HG03571 (cell line): ENCODE results near the gene SLC2A9.
"Not testable (repeated sequence)": the region's sequence is repeated elsewhere in the genome, so short reads cannot be mapped to it uniquely, and the experiment has no call there.

Experiments used
- ATAC-seq: cut with Tn5 transposase; IDR thresholded peaks from one replicate; pipeline ENCODE4 v1.9.1; 2021; ENCODE audit not compliant: unreplicated experiment

Gene SLC2A9

DNA sequence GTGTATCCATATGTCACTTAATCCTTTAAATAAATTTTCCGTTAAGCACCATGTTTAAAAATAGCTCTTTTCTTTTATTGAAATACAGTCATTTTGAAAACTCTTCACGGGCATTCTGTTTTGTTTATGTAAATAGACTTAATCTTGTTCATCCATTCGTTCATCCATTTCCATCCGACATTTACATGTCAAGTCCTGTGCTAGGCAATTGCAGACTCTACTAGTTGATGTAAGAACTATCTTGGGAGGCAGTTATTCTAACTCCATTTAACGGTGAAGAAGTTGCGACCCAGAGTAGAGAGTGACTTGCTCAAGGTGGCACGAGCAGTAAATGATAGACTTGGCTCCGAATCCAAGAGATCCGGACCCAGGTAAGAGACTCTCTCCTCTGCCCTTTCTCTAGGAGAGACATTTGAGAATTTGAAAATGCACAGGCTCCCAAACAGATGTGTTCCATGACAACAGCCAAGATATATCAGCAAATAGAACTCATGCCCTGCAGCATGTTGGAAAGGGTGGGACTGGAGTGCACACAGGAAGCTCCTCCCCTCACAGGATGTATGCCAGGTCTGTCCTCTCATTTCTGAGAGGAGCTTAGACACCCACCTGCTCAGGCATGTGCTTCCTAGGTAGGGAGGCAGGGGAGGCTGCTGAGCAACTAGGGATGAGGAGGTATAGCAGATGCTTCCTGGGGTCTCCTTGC, 175.4 kb downstream of the SLC2A9 start:
- no peak for ATAC-seq

GRCh38 chr4:9841072-9841471, 180.2 kb downstream of the SLC2A9 start:
- no peak for ATAC-seq

GRCh38 chr4:9835430-9835829, 185.9 kb downstream of the SLC2A9 start:
- no peak for ATAC-seq

GRCh38 chr4:9833421-9833820, 187.9 kb downstream of the SLC2A9 start:
- ATAC-seq = no peak

DNA sequence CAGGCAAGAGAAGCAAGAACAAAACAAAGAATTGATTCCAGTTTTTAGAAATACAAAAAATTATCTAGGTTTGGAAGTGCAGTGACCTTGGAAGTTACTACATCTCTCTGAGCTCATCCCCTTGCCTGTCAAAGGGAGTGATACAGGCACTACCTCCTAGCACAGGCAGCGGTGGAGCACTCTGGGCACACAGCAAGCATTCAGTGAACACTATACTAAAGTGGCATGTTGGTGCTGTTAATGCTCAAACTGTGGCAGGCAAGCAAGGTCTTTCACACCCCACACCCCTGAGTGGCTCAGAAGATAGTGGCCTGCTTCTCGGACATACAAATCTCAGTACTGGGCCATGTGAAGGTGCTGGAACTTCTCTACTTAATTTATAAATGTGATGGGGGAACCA, 188.7 kb downstream of the SLC2A9 start:
- ATAC-seq = no peak

- no peak for ATAC-seq
Observed at GRCh38 chr4:9826551-9826950, 194.7 kb downstream of the SLC2A9 start.

DNA sequence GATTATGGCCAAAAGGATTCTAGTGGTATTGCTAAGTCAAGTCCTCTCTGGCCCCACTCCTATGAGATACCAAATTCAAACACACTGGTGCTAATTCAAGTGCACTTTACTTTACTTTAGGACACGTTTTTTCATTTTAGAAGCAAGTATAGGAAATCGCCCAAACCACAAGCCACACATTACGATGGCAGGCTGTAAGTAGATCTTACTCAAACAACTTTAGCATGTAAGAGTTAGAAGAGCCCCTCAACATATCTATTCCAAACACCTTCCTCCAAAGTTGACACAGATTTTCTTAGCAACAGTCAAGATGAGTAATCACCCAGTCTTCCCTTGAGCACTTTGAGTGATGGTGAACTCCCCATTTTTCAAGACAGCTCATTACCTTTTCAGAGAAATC, 196.2 kb downstream of the SLC2A9 start:
- no peak for ATAC-seq

DNA sequence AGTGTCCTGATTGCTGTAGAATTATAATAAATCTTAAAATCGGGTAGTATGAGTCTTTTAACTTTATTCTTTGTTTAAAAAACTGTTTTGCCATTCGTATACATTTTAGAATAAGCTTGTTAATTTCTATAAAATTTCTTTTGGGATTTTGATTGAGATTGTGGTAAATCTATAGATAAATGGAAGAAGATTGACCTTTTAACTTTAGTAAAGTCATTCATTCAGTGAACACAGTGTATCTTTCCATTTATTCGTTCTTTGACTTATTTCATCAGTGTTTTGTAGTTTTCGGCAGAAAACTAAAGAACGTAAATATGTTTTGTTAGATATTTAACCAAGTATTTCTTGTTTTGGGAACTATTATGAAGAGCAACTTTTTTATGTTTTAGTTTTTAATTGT, 201.0 kb downstream of the SLC2A9 start:
- no peak for ATAC-seq

DNA sequence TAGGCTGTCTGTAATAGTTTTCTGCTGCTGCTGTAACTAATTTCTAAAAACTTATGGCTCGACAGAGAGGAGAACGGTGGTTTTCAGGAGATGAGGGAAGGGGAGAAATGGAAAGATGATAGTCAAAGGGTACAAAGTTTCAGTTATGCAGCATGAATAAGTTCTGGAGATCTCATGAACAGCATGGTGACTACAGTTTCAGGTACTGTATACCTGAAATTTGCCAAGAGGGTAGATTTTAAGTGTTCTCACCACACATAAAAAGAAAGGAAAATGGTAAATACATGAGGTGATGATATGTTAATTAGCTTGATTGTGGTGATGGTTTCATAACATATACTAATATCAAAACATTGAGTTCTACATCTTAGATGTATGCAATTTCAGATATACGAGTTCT, 205.0 kb downstream of the SLC2A9 start:
- ATAC-seq = no peak

- peak; percentile 91 for ATAC-seq
Observed at GRCh38 chr4:9812501-9813340, 208.6 kb downstream of the SLC2A9 start.

DNA sequence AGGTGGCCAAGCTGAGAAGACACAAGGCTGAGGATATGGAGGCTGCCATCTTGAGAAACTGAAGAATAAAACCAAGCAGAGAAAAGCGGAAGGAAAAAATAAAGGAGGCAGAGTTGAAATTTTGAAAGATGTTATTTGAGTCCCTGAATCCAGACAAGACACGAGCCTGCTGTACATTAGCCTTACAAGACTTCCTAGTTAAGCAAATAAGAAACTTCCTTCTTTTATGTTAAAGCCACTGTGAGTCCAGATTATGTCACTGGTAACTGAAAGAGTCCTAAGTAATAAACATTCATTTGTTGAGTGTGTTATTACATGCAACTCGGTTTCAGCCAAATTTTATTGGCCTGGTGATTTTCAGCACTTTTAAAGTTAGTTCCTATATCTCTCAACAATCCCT, 209.5 kb downstream of the SLC2A9 start:
- ATAC-seq = no peak

DNA sequence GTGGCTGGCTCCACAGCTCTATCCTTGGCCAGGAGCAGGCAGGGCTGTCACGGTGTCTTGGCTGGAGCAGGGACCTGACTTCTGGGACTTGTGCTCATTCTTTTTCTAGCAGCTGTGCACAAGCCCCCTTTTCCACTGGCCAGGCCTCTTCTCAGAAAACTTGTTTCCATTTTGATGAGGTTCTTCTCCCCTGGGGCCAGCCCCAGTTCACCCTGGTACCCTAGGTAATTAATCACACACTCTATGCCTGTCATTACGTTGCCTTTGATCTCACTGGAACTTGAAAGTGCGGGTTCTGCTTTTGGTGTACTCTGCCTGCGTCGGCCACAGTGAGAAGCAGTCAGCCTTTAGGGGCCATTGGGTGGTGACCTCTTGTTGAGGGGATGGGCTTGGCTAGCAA, 213.2 kb downstream of the SLC2A9 start:
- ATAC-seq = no peak

GRCh38 chr4:9804918-9805317, 216.4 kb downstream of the SLC2A9 start:
- ATAC-seq = no peak

DNA sequence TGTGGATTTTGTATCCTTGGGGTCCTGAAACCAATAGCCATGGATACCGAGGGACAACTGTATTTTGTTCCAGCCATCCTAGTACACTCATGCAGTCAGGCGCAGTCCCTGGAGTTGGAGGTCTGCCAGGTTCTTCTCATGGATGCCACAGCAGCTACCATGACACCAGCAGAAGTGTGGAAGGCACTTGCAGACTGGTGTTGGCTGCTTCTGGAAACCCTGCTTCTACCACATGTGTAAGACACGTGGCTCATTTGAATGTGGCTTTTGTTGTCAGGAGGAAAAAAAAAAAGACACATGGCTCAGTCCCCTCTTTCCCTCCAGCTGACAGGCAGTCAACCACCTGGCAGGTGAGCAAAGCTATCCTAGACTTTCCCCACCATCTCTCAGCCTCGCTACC, 220.4 kb downstream of the SLC2A9 start:
- no peak for ATAC-seq

DNA sequence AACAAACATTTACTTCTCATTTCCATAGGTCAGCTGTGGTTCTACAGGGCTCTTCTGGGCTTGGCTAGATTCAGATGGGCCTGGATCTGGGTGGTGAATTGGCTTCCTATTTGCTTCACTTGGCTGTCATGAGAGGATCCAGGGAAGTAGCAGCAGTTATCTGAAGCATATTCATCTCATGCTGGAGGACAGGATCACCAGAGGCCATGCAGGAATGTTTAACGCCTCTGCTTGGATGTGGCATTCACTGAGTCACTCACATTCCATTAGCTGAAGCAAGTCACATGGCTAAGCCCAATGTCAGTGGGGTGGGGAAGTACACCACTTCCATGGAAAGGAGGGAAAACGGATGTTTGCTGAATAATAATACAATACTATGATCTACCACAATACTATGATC, 224.7 kb downstream of the SLC2A9 start:
- not testable (repeated sequence) for ATAC-seq

DNA sequence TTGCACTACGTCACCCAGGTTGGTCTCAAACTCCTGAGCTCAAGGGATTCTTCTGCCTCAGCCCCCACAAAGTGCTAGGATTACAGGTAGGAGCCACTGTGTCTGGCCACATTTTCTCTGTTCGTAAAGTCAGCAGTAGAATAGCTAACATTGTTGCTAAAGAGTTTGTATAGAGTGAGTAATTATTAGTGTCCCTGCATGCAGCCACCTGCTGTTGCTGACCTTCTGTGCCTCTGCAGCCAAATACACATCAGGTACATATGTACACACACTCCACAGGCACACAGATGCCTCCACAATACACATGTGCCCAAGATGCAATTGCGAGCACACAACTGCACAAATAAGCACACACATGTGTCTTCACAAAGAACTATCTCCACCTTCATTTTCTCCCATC, 228.9 kb downstream of the SLC2A9 start:
- no peak for ATAC-seq

- not testable (repeated sequence) for ATAC-seq
Observed at GRCh38 chr4:9785891-9786290, 235.4 kb downstream of the SLC2A9 start.

GRCh38 chr4:9782136-9782436, 239.2 kb downstream of the SLC2A9 start:
- ATAC-seq = no peak

- ATAC-seq = no peak
Observed at GRCh38 chr4:9781343-9782135, 239.8 kb downstream of the SLC2A9 start, which contains the start of gene DRD5. Gene DRD5 (plus strand): TSS chr4:9781634. CDS start chr4:9782030, 396 bp downstream.
